Measurements from ENCODE around the gene NFIB. TPM values are rescaled to one million over a fixed set of nuclear protein-coding genes. Genes with fewer than 3 reads are reported as not detected.

NFIB gene
- total RNA-seq, 1 experiment from 2014 or later: 12.5 TPM

DNA sequence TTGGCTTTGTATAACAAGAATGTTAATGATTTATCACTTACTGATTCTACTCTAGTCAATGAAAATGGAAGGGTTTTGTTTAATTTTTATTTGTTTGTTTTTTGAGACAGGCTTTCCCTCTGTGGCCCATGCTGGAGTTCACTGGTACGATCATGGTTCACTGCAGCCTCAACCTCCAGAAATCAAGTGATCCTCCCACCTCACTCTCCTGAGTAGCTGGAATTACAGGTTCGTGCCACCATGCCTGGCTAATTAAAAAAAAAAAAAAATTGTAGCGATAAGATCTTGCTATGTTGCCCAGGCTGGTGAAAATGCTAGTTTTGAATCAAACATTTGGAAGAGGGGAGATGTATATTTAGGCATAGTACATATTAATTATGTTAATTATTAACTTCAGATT is 209.4 kb downstream of the NFIB start:
- H3K27ac Mint-ChIP-seq: no peak overlapping the region
- H3K27me3 Mint-ChIP-seq (ENCODE audit: low read depth): no peaks in the 10 kb centered on the region
- DNase-seq (ENCODE audit: low spot score) (no peak), ATAC-seq (no peak)
- no peaks in the 10 kb centered on the region for H3K36me3 Mint-ChIP-seq
- CTCF ChIA-PET: no interaction called here
- POLR2A ChIA-PET: interaction anchor here (0.7 kb wide), 1 partner anchor 510 kb away, joined by 4 read pairs; no protein-coding TSS in a partner anchor
- peaks cover 35% of the 10 kb centered on the region for H3K4me1 Mint-ChIP-seq
- TF ChIP-seq NFYB (CRISPR knock-in tag; conservative IDR thresholded peaks at IDR 0.05; ENCODE audit: low read depth) (no peak), CBFB (CRISPR knock-in tag; IDR thresholded peaks at IDR 0.05; ENCODE audit: low read depth) (no peak)
- TF ChIP-seq, protein P1, sequence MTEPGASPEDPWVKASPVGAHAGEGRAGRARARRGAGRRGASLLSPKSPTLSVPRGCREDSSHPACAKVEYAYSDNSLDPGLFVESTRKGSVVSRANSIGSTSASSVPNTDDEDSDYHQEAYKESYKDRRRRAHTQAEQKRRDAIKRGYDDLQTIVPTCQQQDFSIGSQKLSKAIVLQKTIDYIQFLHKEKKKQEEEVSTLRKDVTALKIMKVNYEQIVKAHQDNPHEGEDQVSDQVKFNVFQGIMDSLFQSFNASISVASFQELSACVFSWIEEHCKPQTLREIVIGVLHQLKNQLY (CRISPR knock-in tag; IDR thresholded peaks at IDR 0.05): no peak
- TF ChIP-seq, protein P2, sequence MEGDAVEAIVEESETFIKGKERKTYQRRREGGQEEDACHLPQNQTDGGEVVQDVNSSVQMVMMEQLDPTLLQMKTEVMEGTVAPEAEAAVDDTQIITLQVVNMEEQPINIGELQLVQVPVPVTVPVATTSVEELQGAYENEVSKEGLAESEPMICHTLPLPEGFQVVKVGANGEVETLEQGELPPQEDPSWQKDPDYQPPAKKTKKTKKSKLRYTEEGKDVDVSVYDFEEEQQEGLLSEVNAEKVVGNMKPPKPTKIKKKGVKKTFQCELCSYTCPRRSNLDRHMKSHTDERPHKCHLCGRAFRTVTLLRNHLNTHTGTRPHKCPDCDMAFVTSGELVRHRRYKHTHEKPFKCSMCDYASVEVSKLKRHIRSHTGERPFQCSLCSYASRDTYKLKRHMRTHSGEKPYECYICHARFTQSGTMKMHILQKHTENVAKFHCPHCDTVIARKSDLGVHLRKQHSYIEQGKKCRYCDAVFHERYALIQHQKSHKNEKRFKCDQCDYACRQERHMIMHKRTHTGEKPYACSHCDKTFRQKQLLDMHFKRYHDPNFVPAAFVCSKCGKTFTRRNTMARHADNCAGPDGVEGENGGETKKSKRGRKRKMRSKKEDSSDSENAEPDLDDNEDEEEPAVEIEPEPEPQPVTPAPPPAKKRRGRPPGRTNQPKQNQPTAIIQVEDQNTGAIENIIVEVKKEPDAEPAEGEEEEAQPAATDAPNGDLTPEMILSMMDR (IDR thresholded peaks at IDR 0.05): no peak
- TF ChIP-seq, protein P3, sequence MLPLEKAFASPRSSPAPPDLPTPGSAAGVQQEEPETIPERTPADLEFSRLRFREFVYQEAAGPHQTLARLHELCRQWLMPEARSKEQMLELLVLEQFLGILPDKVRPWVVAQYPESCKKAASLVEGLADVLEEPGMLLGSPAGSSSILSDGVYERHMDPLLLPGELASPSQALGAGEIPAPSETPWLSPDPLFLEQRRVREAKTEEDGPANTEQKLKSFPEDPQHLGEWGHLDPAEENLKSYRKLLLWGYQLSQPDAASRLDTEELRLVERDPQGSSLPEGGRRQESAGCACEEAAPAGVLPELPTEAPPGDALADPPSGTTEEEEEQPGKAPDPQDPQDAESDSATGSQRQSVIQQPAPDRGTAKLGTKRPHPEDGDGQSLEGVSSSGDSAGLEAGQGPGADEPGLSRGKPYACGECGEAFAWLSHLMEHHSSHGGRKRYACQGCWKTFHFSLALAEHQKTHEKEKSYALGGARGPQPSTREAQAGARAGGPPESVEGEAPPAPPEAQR (CRISPR knock-in tag; IDR thresholded peaks at IDR 0.05): no peak
- TF ChIP-seq, protein P4, sequence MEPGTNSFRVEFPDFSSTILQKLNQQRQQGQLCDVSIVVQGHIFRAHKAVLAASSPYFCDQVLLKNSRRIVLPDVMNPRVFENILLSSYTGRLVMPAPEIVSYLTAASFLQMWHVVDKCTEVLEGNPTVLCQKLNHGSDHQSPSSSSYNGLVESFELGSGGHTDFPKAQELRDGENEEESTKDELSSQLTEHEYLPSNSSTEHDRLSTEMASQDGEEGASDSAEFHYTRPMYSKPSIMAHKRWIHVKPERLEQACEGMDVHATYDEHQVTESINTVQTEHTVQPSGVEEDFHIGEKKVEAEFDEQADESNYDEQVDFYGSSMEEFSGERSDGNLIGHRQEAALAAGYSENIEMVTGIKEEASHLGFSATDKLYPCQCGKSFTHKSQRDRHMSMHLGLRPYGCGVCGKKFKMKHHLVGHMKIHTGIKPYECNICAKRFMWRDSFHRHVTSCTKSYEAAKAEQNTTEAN (CRISPR knock-in tag; IDR thresholded peaks at IDR 0.05): no peak
- no peaks in the 10 kb centered on the region for H3K9me3 Mint-ChIP-seq
- H3K4me3 Mint-ChIP-seq: no peak overlapping the region

DNA sequence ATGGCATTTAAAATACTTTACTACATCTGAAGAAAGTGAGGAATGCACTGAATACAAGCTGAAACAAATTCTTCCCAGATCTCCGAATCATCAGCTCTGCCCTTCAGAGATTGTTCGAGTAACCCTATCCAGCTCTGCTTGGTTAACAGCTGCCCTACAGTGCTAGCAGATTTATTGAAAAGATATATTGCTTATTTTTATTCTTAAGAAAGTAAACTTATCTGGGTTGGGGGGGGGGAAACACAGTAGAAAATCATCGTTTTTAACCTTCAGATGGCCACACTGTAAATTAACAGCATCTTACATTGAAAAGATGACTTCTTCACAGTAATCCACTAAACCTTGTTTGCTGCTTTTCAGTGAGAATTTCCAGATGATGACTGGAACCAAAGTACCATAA is 210.8 kb downstream of the NFIB start:
- no peak overlapping the region for H3K4me3 Mint-ChIP-seq
- ChIA-PET POLR2A (no interaction called here), CTCF (interaction anchor here (0.5 to 1.2 kb wide), 3 partner anchors 18 to 382 kb away, joined by 3 to 4 read pairs (median 3); no protein-coding TSS in a partner anchor)
- H3K9me3 Mint-ChIP-seq: no peaks in the 10 kb centered on the region
- DNase-seq (ENCODE audit: low spot score) (no peak), ATAC-seq (no peak)
- H3K27me3 Mint-ChIP-seq (ENCODE audit: low read depth): no peaks in the 10 kb centered on the region
- no peak overlapping the region for H3K27ac Mint-ChIP-seq
- peaks cover 40% of the 10 kb centered on the region for H3K4me1 Mint-ChIP-seq
- TF ChIP-seq, protein P5, sequence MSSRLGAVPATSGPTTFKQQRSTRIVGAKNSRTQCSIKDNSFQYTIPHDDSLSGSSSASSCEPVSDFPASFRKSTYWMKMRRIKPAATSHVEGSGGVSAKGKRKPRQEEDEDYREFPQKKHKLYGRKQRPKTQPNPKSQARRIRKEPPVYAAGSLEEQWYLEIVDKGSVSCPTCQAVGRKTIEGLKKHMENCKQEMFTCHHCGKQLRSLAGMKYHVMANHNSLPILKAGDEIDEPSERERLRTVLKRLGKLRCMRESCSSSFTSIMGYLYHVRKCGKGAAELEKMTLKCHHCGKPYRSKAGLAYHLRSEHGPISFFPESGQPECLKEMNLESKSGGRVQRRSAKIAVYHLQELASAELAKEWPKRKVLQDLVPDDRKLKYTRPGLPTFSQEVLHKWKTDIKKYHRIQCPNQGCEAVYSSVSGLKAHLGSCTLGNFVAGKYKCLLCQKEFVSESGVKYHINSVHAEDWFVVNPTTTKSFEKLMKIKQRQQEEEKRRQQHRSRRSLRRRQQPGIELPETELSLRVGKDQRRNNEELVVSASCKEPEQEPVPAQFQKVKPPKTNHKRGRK (CRISPR knock-in tag; IDR thresholded peaks at IDR 0.05; ENCODE audit: borderline replicate concordance): no peak
- TF ChIP-seq FOXK1 (CRISPR knock-in tag; IDR thresholded peaks at IDR 0.05) (no peak), CBFB (CRISPR knock-in tag; IDR thresholded peaks at IDR 0.05; ENCODE audit: low read depth) (no peak)
- TF ChIP-seq, protein P6, sequence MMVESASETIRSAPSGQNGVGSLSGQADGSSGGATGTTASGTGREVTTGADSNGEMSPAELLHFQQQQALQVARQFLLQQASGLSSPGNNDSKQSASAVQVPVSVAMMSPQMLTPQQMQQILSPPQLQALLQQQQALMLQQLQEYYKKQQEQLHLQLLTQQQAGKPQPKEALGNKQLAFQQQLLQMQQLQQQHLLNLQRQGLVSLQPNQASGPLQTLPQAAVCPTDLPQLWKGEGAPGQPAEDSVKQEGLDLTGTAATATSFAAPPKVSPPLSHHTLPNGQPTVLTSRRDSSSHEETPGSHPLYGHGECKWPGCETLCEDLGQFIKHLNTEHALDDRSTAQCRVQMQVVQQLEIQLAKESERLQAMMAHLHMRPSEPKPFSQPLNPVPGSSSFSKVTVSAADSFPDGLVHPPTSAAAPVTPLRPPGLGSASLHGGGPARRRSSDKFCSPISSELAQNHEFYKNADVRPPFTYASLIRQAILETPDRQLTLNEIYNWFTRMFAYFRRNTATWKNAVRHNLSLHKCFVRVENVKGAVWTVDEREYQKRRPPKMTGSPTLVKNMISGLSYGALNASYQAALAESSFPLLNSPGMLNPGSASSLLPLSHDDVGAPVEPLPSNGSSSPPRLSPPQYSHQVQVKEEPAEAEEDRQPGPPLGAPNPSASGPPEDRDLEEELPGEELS (CRISPR knock-in tag; IDR thresholded peaks at IDR 0.05): no peak
- H3K36me3 Mint-ChIP-seq: no peaks in the 10 kb centered on the region

DNA sequence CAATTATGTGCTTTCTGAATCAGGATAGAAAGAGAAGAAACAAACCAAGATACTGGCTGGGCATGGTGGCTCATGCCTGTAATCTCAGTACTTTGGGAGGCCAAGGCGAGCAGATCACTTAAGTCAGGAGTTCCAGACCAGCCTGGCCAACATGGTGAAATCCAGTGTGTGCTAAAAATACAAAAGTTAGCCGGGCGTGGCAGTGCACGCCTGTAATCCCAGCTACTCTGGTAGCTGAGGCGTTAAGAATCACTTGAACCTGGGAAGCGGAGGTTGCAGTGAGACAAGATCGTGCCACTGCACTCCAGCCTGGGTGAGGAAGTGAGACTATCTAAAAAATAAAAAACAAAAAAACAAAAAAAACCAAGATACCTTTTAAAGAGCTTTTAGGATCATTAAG is 214.2 kb downstream of the NFIB start:
- Mint-ChIP-seq H3K9me3 (no peaks in the 10 kb centered on the region), H3K4me1 (peaks cover 51% of the 10 kb centered on the region), H3K27ac (no peak overlapping the region; the same call in 1 of the 2 replicates), H3K4me3 (no peak overlapping the region), H3K36me3 (no peaks in the 10 kb centered on the region), H3K27me3 (ENCODE audit: low read depth) (no peaks in the 10 kb centered on the region)
- ChIA-PET CTCF (no interaction called here), POLR2A (no interaction called here)
- DNase-seq (ENCODE audit: low spot score): no peak
- no peak for ATAC-seq
- TF ChIP-seq SMAD3 (CRISPR knock-in tag; IDR thresholded peaks at IDR 0.05; ENCODE audit: borderline replicate concordance) (no peak), MXD4 (CRISPR knock-in tag; IDR thresholded peaks at IDR 0.05; ENCODE audit: borderline replicate concordance) (no peak)
- TF ChIP-seq, protein P7, sequence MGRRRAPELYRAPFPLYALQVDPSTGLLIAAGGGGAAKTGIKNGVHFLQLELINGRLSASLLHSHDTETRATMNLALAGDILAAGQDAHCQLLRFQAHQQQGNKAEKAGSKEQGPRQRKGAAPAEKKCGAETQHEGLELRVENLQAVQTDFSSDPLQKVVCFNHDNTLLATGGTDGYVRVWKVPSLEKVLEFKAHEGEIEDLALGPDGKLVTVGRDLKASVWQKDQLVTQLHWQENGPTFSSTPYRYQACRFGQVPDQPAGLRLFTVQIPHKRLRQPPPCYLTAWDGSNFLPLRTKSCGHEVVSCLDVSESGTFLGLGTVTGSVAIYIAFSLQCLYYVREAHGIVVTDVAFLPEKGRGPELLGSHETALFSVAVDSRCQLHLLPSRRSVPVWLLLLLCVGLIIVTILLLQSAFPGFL (CRISPR knock-in tag; IDR thresholded peaks at IDR 0.05; ENCODE audit: borderline replicate concordance): no peak
